K562 (cell line): Measurements from ENCODE around the gene TVP23B.
"Not testable (repeated sequence)": the region's sequence is repeated elsewhere in the genome, so short reads cannot be mapped to it uniquely, and the experiment has no call there.

Experiments used
- JUN ChIP-seq, 2 experiments: sonication (generic) in 1 of 2; formaldehyde crosslinking in 1 of 2; IDR thresholded peaks; 2 replicates each; pipeline versions ENCODE4 v1.6.1 to v1.8.0; 2012 to 2022; ENCODE audit warnings: borderline replicate concordance in 2 of 2, mild to moderate bottlenecking in 2 of 2, improper control_type of control experiment in 1 of 2, low read depth in 1 of 2, low read length in 1 of 2, missing genetic modification reagents in 1 of 2
- KAT7 ChIP-seq: sonication (generic); formaldehyde crosslinking; IDR thresholded peaks from 2 replicates; pipeline ENCODE4 v1.8.0; 2022; ENCODE audit warnings: missing genetic modification reagents, mild to moderate bottlenecking, borderline replicate concordance
- NCOA2 ChIP-seq, 2 experiments: fragments of 450-650 bp; IDR thresholded peaks; 2 replicates each; pipeline ENCODE4 v1.6.1; 2018; ENCODE audit warnings: mild to moderate bottlenecking in 2 of 2, moderate library complexity in 1 of 2; ENCODE audit not compliant: partially characterized antibody in 2 of 2
- RBM39 ChIP-seq: fragments of 200-400 bp; formaldehyde crosslinking; optimal IDR thresholded peaks from 2 replicates; pipeline ENCODE3; 2018; ENCODE audit warnings: low read depth, low read length
- RCOR1 ChIP-seq, 2 experiments: IDR thresholded peaks; 2 replicates each; pipeline ENCODE4 v1.6.1; 2012; ENCODE audit warnings: low read depth in 2 of 2, low read length in 2 of 2, borderline replicate concordance in 1 of 2, improper control_type of control experiment in 1 of 2
- REST ChIP-seq, 2 experiments: fragments of 450-650 bp; formaldehyde crosslinking in 1 of 2; IDR thresholded peaks; 2 replicates each; pipeline versions ENCODE4 v1.4.0 to v1.6.1; 2014 to 2020; ENCODE audit warnings: mild to moderate bottlenecking in 2 of 2, borderline replicate concordance in 1 of 2, low read depth in 1 of 2
- ZBTB11 ChIP-seq, 3 experiments: fragments of 200-800 bp in 1 of 3; fragments of 250-450 bp in 1 of 3; fragments of 450-650 bp in 1 of 3; sonication (Bioruptor Pico) in 1 of 3; sonication (Bioruptor generic) in 1 of 3; formaldehyde crosslinking in 1 of 3; IDR thresholded peaks; 2 replicates each; pipeline versions ENCODE4 v1.6.1 to v1.8.0; 2016 to 2022; ENCODE audit warnings: mild to moderate bottlenecking in 2 of 3, missing genetic modification characterization in 2 of 3, missing compliant biosample characterization in 1 of 3, moderate library complexity in 1 of 3
- ZBTB2 ChIP-seq: fragments of 450-650 bp; IDR thresholded peaks from 2 replicates; pipeline ENCODE4 v1.6.1; 2016; ENCODE audit warnings: antibody characterized with exemption
- ZBTB33 ChIP-seq: sonication (generic); formaldehyde crosslinking; IDR thresholded peaks from 2 replicates; pipeline ENCODE4 v1.8.1; 2023; ENCODE audit warnings: mild to moderate bottlenecking, missing genetic modification reagents

GRCh38 chr17:18760221-18760620 lies 20.8 kb upstream of the TVP23B start:
- TF ChIP-seq ZBTB11 (CRISPR knock-in tag; IDR thresholded peaks at IDR 0.05); ZBTB2; RCOR1 (IDR thresholded peaks at IDR 0.05; ENCODE audit: borderline replicate concordance in 1 of 2, low read depth in 2 of 2, low read length in 2 of 2); NCOA2 (IDR thresholded peaks at IDR 0.05; ENCODE audit: partially characterized antibody in 2 of 2); KAT7 (CRISPR knock-in tag); RBM39; REST (IDR thresholded peaks at IDR 0.05; ENCODE audit: borderline replicate concordance); REST (CRISPR knock-in tag; IDR thresholded peaks at IDR 0.05; ENCODE audit: low read depth); ZBTB33 (CRISPR knock-in tag); JUN (IDR thresholded peaks at IDR 0.05; ENCODE audit: borderline replicate concordance, low read depth, low read length); JUN (CRISPR knock-in tag; IDR thresholded peaks at IDR 0.05; ENCODE audit: borderline replicate concordance): not testable (repeated sequence)
